Neural progenitor cell (in vitro differentiated cells): ENCODE data around the gene DCUN1D1. TPM values are rescaled to one million over a fixed set of nuclear protein-coding genes. Genes with fewer than 3 reads are reported as not detected.
A peak's percentile ranks its signal among the peaks of the same experiment; 100 is the strongest.

ENCODE experiments used
- DNase-seq: peaks from one replicate; pipeline ENCODE4 v3.0.0-alpha.2; 2016; ENCODE audit warnings: low spot score
- H2AFZ ChIP-seq: fragments of 200-600 bp; sonication (generic); replicated peaks from 2 replicates; pipeline ENCODE4 v1.6.1; 2016; ENCODE audit warnings: antibody characterized with exemption
- H3F3A ChIP-seq: fragments of 200-600 bp; sonication (generic); 2 replicates; pipeline ENCODE4 v1.6.1; 2016; ENCODE audit warnings: antibody characterized with exemption, low read depth
- H3K27ac ChIP-seq: fragments of 200-600 bp; sonication (generic); 2 replicates; pipeline ENCODE4 v1.5.1; 2016; ENCODE audit warnings: mild to moderate bottlenecking
- H3K27me3 ChIP-seq: fragments of 200-600 bp; sonication (generic); 2 replicates; pipeline ENCODE4 v1.6.1; 2016; ENCODE audit warnings: mild to moderate bottlenecking, moderate library complexity
- H3K36me3 ChIP-seq: fragments of 200-600 bp; sonication (generic); 2 replicates; pipeline ENCODE4 v1.5.1; 2016
- H3K4me1 ChIP-seq: fragments of 200-600 bp; sonication (generic); 2 replicates; pipeline ENCODE4 v1.6.1; 2016; ENCODE audit warnings: mixed run types
- H3K4me2 ChIP-seq: fragments of 200-600 bp; sonication (generic); 2 replicates; pipeline ENCODE4 v1.6.1; 2016
- H3K4me3 ChIP-seq: fragments of 200-600 bp; sonication (generic); 2 replicates; pipeline ENCODE4 v1.5.1; 2016
- H3K79me2 ChIP-seq: fragments of 200-600 bp; sonication (generic); 2 replicates; pipeline ENCODE4 v1.6.1; 2016; ENCODE audit warnings: low read depth
- H3K9ac ChIP-seq: fragments of 200-600 bp; sonication (generic); 2 replicates; pipeline ENCODE4 v1.6.1; 2016
- H3K9me3 ChIP-seq: fragments of 200-600 bp; sonication (generic); 2 replicates; pipeline ENCODE4 v1.5.1; 2016; ENCODE audit warnings: low read depth
- H4K20me1 ChIP-seq: fragments of 200-600 bp; sonication (generic); 2 replicates; pipeline ENCODE4 v1.6.1; 2016; ENCODE audit warnings: low read depth
- H3K27ac Mint-ChIP-seq: 3 replicates; pipeline ENCODE4 v1.8.0; 2021; ENCODE audit warnings: mixed read lengths
- H3K27me3 Mint-ChIP-seq: 2 replicates; pipeline ENCODE4 v1.8.0; 2022; ENCODE audit warnings: low read depth, mild to moderate bottlenecking, inconsistent platforms, moderate library complexity, mixed read lengths; ENCODE audit not compliant: insufficient read depth
- H3K36me3 Mint-ChIP-seq: 3 replicates; pipeline ENCODE4 v1.8.0; 2021; ENCODE audit warnings: mixed read lengths
- H3K4me1 Mint-ChIP-seq: 3 replicates; pipeline ENCODE4 v1.8.0; 2021; ENCODE audit warnings: mixed read lengths
- H3K4me3 Mint-ChIP-seq: 3 replicates; pipeline ENCODE4 v1.8.0; 2021; ENCODE audit warnings: mild to moderate bottlenecking, moderate library complexity, mixed read lengths
- H3K9me3 Mint-ChIP-seq: 3 replicates; pipeline ENCODE4 v1.8.0; 2020; ENCODE audit warnings: mixed read lengths
- EZH2 ChIP-seq: fragments of 200-600 bp; sonication (generic); IDR thresholded peaks from 2 replicates; pipeline ENCODE4 v1.6.1; 2017; ENCODE audit warnings: antibody characterized with exemption, mild to moderate bottlenecking, moderate library complexity
- EZH2phosphoT487 ChIP-seq: fragments of 200-600 bp; sonication (generic); IDR thresholded peaks from 2 replicates; pipeline ENCODE4 v1.6.1; 2017; ENCODE audit warnings: antibody characterized with exemption
- total RNA-seq: library from RNA; depleted of rRNA; stranded (reverse); fragments of >200 nt; gene quantifications from 2 replicates; pipeline ENCODE4 v1.2.3, GENCODE V29; 2015; ENCODE audit warnings: low replicate concordance
- TF ChIP-seq, protein P1 (sequence below): fragments of 200-600 bp; sonication (generic); IDR thresholded peaks from 2 replicates; pipeline ENCODE4 v1.5.1; 2017; ENCODE audit warnings: antibody characterized with exemption, mild to moderate bottlenecking

The DCUN1D1 gene
- total RNA-seq, 1 donor from 2014 or later: 63.6 TPM

DNA sequence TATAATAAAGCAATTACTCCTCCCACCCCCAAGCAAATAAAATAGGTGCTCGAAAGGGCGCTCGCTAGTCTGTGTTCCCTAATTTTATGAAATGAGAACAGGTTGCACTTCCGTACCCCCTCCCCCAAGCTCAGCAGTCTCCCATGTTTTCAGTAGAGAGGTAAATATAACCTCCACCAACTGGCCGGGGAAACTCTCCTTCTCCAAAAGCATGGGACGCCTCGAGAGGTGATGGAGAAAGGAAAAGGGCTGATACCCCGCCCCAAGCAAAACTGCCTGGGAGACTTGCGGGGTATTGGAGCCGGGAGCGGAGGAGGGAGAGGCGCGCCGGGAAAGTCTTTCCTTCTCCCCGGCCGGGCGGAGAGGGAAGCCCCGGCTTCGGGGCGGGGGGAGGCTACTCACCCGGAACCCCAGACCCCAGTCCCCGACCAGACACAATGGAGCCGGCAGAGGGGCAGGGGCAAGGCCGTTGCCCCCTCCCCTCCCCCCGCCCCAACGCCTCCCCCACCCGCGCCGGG lies 605 bp downstream of the DCUN1D1 start:
- Histone ChIP-seq H2AFZ (peak overlapping the region; percentile 67), H3K4me1 (peaks cover 21% of the 10 kb centered on the region), H4K20me1 (peaks cover 45% of the 10 kb centered on the region), H3K27ac (no peak overlapping the region), H3K4me2 (peak overlapping the region; percentile 95), H3K27me3 (no peaks in the 10 kb centered on the region), H3F3A (peaks cover 18% of the 10 kb centered on the region), H3K4me3 (peak overlapping the region; percentile 97), H3K79me2 (peaks cover 51% of the 10 kb centered on the region), H3K36me3 (no peaks in the 10 kb centered on the region), H3K9ac (peak overlapping the region; percentile 71), H3K9me3 (no peaks in the 10 kb centered on the region)
- peak overlapping the region; percentile 98 for H3K4me3 Mint-ChIP-seq
- peaks cover 5% of the 10 kb centered on the region for H3K27me3 Mint-ChIP-seq
- peak overlapping the region; percentile 90 for H3K27ac Mint-ChIP-seq
- H3K36me3 Mint-ChIP-seq: peaks cover 3% of the 10 kb centered on the region
- H3K9me3 Mint-ChIP-seq: no peaks in the 10 kb centered on the region
- TF ChIP-seq EZH2: no peak
- TF ChIP-seq, protein P1, sequence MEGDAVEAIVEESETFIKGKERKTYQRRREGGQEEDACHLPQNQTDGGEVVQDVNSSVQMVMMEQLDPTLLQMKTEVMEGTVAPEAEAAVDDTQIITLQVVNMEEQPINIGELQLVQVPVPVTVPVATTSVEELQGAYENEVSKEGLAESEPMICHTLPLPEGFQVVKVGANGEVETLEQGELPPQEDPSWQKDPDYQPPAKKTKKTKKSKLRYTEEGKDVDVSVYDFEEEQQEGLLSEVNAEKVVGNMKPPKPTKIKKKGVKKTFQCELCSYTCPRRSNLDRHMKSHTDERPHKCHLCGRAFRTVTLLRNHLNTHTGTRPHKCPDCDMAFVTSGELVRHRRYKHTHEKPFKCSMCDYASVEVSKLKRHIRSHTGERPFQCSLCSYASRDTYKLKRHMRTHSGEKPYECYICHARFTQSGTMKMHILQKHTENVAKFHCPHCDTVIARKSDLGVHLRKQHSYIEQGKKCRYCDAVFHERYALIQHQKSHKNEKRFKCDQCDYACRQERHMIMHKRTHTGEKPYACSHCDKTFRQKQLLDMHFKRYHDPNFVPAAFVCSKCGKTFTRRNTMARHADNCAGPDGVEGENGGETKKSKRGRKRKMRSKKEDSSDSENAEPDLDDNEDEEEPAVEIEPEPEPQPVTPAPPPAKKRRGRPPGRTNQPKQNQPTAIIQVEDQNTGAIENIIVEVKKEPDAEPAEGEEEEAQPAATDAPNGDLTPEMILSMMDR: no peak
- TF ChIP-seq EZH2phosphoT487: no peak
- DNase-seq: peak; percentile 74
- H3K4me1 Mint-ChIP-seq: peaks cover 20% of the 10 kb centered on the region

DNA sequence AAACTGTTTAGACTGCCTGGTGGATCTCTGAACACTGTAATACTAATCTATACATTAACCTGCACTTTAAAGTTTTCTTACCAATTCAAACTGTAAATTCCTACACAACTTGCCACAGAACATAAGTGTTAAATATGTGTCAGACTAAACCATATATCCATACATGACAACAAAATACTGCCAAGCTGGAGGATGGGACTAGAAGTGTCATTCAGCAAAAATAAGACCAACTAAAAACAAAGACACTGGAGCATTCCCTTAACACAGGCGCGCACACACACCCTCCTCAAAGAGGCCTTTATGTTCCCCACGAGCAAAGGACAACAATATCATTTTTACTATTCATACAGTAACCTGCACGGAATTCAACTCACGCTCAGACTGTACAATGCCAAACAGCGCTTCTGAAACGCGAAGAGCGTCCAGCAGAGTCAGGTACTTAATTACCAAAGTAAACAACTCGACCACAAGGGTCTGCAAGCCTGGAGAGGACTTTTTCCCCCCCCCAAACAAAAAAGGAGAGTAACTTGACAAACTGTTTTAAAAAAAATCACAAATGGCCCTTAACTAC lies 1.1 kb downstream of the DCUN1D1 start:
- H2AFZ ChIP-seq: peak overlapping the region; percentile 67
- H3K79me2 ChIP-seq: peaks cover 57% of the 10 kb centered on the region
- peak overlapping the region; percentile 97 for H3K4me3 ChIP-seq
- H3K36me3 ChIP-seq: no peaks in the 10 kb centered on the region
- Mint-ChIP-seq H3K36me3 (peaks cover 3% of the 10 kb centered on the region), H3K27ac (peak overlapping the region; percentile 90), H3K9me3 (no peaks in the 10 kb centered on the region), H3K4me3 (peak overlapping the region; percentile 98), H3K4me1 (peaks cover 20% of the 10 kb centered on the region), H3K27me3 (peaks cover 5% of the 10 kb centered on the region)
- H3K27ac ChIP-seq: no peak overlapping the region
- peak overlapping the region; percentile 95 for H3K4me2 ChIP-seq
- peaks cover 24% of the 10 kb centered on the region for H3K4me1 ChIP-seq
- peak; percentile 30 for DNase-seq
- H3K9me3 ChIP-seq: no peaks in the 10 kb centered on the region
- H4K20me1 ChIP-seq: peaks cover 49% of the 10 kb centered on the region
- peak overlapping the region; percentile 71 for H3K9ac ChIP-seq
- peaks cover 18% of the 10 kb centered on the region for H3F3A ChIP-seq
- no peak for TF ChIP-seq EZH2phosphoT487
- TF ChIP-seq, protein P1: no peak
- no peak for TF ChIP-seq EZH2
- H3K27me3 ChIP-seq: no peaks in the 10 kb centered on the region

DNA sequence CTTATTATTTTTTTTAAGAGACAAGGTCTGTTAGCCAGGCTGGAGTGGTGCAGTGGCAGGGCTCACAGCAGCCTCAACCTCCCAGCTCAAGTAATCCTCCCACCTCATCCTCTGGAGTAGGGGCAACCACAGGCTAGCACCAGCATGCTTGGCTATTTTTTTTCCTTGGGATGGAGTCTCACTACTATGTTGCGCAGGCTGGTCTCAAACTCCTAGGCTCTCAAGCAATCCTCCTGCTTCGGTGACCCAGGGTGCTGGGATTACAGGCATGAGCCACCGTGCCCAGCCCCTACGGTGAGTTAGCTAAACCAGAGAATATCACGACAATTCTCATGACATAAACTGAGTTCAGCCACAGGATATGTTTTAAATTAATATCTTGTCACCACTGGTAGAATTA lies 2.0 kb downstream of the DCUN1D1 start:
- no peak overlapping the region for H3K27ac Mint-ChIP-seq
- peaks cover 5% of the 10 kb centered on the region for H3K27me3 Mint-ChIP-seq
- Histone ChIP-seq H3K27me3 (no peaks in the 10 kb centered on the region), H3K4me1 (peaks cover 24% of the 10 kb centered on the region), H3K9ac (no peak overlapping the region), H3F3A (peaks cover 18% of the 10 kb centered on the region), H3K36me3 (no peaks in the 10 kb centered on the region), H2AFZ (no peak overlapping the region), H3K4me3 (peak overlapping the region; percentile 97), H3K79me2 (peaks cover 65% of the 10 kb centered on the region), H3K9me3 (no peaks in the 10 kb centered on the region), H3K27ac (no peak overlapping the region), H4K20me1 (peaks cover 55% of the 10 kb centered on the region), H3K4me2 (peak overlapping the region; percentile 95)
- TF ChIP-seq EZH2phosphoT487 (no peak), EZH2 (no peak)
- TF ChIP-seq, protein P1: no peak
- H3K4me3 Mint-ChIP-seq: peak overlapping the region; percentile 98
- no peaks in the 10 kb centered on the region for H3K9me3 Mint-ChIP-seq
- peaks cover 20% of the 10 kb centered on the region for H3K4me1 Mint-ChIP-seq
- peak; percentile 18 for DNase-seq
- H3K36me3 Mint-ChIP-seq: peaks cover 3% of the 10 kb centered on the region
